ENCODE results near the gene SETD1A.

DNA sequence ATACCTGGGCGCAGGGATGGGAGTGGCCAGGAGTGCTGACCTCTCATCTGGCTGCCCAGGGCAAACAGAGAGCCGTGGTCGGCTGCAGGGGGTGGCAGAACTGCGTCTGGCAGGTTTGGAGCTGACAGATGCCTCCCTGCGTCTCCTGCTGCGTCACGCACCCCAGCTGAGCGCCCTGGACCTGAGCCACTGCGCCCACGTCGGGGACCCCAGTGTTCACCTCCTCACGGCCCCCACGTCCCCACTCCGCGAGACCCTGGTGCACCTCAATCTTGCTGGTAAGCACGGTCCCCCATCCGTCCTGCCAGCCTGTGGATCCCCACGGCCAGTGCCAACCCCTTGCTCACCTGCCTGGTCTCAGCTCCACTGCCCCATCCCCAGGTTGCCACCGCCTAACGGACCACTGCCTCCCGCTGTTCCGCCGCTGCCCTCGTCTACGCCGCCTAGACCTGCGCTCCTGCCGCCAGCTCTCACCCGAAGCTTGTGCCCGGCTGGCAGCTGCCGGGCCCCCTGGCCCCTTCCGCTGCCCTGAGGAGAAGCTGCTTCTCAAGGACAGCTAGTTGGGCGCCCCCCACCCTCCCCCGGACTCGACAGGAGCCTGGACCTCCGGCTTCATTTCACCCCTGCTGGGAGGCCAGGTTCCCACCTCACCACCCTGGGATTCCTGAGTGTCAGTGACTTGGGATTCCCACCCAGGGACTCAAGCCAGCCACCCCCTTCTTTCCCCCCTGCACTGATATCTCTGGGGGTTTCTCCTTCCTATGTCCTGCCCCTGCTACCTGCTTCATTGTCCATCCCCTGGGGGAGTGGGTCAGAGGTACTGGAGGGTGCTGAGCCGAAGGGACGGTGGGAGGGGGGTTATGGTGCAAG lies 10.6 kb upstream of the SETD1A start:
- TF ChIP-seq, protein P1, sequence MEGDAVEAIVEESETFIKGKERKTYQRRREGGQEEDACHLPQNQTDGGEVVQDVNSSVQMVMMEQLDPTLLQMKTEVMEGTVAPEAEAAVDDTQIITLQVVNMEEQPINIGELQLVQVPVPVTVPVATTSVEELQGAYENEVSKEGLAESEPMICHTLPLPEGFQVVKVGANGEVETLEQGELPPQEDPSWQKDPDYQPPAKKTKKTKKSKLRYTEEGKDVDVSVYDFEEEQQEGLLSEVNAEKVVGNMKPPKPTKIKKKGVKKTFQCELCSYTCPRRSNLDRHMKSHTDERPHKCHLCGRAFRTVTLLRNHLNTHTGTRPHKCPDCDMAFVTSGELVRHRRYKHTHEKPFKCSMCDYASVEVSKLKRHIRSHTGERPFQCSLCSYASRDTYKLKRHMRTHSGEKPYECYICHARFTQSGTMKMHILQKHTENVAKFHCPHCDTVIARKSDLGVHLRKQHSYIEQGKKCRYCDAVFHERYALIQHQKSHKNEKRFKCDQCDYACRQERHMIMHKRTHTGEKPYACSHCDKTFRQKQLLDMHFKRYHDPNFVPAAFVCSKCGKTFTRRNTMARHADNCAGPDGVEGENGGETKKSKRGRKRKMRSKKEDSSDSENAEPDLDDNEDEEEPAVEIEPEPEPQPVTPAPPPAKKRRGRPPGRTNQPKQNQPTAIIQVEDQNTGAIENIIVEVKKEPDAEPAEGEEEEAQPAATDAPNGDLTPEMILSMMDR (IDR thresholded peaks at IDR 0.05): no peak
- TF ChIP-seq POLR2A (IDR thresholded peaks at IDR 0.05) (no peak), EP300 (IDR thresholded peaks at IDR 0.05) (no peak), POLR2AphosphoS5 (IDR thresholded peaks at IDR 0.05) (no peak)

Measured in upper lobe of left lung (tissue), 4 donors.